ENCODE measurements around the gene SHOX. TPM values are rescaled to one million over a fixed set of nuclear protein-coding genes. Genes with fewer than 3 reads are reported as not detected.

SHOX gene
- total RNA-seq, 1 experiment from 2014 or later = not detected

DNA sequence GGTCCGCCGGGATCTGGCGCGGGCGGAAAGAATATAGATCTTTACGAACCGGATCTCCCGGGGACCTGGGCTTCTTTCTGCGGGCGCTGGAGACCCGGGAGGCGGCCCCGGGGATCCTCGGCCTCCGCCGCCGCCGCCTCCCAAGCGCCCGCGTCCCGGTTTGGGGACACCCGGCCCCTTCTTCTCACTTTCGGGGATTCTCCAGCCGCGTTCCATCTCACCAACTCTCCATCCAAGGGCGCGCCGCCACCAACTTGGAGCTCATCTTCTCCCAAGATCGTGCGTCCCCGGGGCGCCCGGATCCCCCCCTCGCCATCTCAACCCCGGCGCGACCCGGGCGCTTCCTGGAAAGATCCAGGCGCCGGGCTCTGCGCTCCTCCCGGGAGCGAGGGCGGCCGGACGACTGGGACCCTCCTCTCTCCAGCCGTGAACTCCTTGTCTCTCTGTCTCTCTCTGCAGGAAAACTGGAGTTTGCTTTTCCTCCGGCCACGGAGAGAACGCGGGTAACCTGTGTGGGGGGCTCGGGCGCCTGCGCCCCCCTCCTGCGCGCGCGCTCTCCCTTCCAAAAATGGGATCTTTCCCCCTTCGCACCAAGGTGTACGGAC, 482 bp upstream of the SHOX start:
- ATAC-seq = no peak
- Histone ChIP-seq H4K20me1 (ENCODE audit: insufficient read depth) (no peaks in the 10 kb centered on the region), H3K9me2 (ENCODE audit: insufficient read depth) (no peaks in the 10 kb centered on the region), H3K27ac (ENCODE audit: low read depth, low read length) (no peak overlapping the region), H3K4me2 (ENCODE audit: low read length) (no peak overlapping the region), H3K36me3 (ENCODE audit: control insufficient read depth in 1 of 2, insufficient read depth in 2 of 2, low read length in 2 of 2) (no peaks in the 10 kb centered on the region), H2AFZ (ENCODE audit: low read depth, low read length, poor library complexity, severe bottlenecking) (no peak overlapping the region), H3K79me2 (ENCODE audit: insufficient read depth, low read length) (no peaks in the 10 kb centered on the region), H3K27me3 (ENCODE audit: insufficient read depth, low read length) (no peaks in the 10 kb centered on the region), H3K9me3 (ENCODE audit: control insufficient read depth in 1 of 2, insufficient read depth in 1 of 2, low read depth in 1 of 2, low read length in 2 of 2) (no peaks in the 10 kb centered on the region), H3K4me3 (replicated peaks in 1 of 2; ENCODE audit: low read depth in 1 of 2, low read length in 2 of 2) (no peak overlapping the region), H3K9ac (ENCODE audit: low read length) (no peak overlapping the region), H3K4me1 (ENCODE audit: control insufficient read depth in 1 of 2, insufficient read depth in 2 of 2, low read length in 2 of 2) (no peaks in the 10 kb centered on the region)
- TF ChIP-seq SP1 (IDR thresholded peaks at IDR 0.05; ENCODE audit: low read depth) (no peak), CEBPB (IDR thresholded peaks at IDR 0.05; ENCODE audit: low read depth) (no peak), POLR2AphosphoS5 (IDR thresholded peaks at IDR 0.05; ENCODE audit: low read depth, low read length) (no peak), EGR1 (IDR thresholded peaks at IDR 0.05; ENCODE audit: low read depth) (no peak), ZFX (IDR thresholded peaks at IDR 0.05) (no peak), EZH2 (IDR thresholded peaks at IDR 0.05) (no peak), POLR2A (IDR thresholded peaks at IDR 0.05; ENCODE audit: borderline replicate concordance, extremely low read depth, insufficient read depth, insufficient read length) (no peak), FOSL1 (IDR thresholded peaks at IDR 0.05; ENCODE audit: low read depth) (no peak), SIN3A (IDR thresholded peaks at IDR 0.05; ENCODE audit: low read depth) (no peak), YY1 (IDR thresholded peaks at IDR 0.05; ENCODE audit: extremely low read depth, insufficient replicate concordance, low read depth, low read length) (no peak)
- TF ChIP-seq, protein P1, sequence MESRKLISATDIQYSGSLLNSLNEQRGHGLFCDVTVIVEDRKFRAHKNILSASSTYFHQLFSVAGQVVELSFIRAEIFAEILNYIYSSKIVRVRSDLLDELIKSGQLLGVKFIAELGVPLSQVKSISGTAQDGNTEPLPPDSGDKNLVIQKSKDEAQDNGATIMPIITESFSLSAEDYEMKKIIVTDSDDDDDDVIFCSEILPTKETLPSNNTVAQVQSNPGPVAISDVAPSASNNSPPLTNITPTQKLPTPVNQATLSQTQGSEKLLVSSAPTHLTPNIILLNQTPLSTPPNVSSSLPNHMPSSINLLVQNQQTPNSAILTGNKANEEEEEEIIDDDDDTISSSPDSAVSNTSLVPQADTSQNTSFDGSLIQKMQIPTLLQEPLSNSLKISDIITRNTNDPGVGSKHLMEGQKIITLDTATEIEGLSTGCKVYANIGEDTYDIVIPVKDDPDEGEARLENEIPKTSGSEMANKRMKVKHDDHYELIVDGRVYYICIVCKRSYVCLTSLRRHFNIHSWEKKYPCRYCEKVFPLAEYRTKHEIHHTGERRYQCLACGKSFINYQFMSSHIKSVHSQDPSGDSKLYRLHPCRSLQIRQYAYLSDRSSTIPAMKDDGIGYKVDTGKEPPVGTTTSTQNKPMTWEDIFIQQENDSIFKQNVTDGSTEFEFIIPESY (IDR thresholded peaks at IDR 0.05; ENCODE audit: extremely low read depth, insufficient replicate concordance, low read length) = no peak
- TF ChIP-seq, protein P2, sequence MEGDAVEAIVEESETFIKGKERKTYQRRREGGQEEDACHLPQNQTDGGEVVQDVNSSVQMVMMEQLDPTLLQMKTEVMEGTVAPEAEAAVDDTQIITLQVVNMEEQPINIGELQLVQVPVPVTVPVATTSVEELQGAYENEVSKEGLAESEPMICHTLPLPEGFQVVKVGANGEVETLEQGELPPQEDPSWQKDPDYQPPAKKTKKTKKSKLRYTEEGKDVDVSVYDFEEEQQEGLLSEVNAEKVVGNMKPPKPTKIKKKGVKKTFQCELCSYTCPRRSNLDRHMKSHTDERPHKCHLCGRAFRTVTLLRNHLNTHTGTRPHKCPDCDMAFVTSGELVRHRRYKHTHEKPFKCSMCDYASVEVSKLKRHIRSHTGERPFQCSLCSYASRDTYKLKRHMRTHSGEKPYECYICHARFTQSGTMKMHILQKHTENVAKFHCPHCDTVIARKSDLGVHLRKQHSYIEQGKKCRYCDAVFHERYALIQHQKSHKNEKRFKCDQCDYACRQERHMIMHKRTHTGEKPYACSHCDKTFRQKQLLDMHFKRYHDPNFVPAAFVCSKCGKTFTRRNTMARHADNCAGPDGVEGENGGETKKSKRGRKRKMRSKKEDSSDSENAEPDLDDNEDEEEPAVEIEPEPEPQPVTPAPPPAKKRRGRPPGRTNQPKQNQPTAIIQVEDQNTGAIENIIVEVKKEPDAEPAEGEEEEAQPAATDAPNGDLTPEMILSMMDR (IDR thresholded peaks at IDR 0.05 in 2 of 3, conservative IDR thresholded peaks at IDR 0.05 in 1 of 3; ENCODE audit: borderline replicate concordance in 1 of 3, insufficient read depth in 1 of 3, low read depth in 2 of 3, low read length in 2 of 3) = no peak
- BruUV-seq (replicated peaks) = no TSS peak
- intact Hi-C loops (cut with micrococcal nuclease) = no loop called here
- ChIA-PET POLR2A (no interaction called here), RAD21 (ENCODE audit: low non-redundant PET in 1 of 2, low total read pairs in 2 of 2, uncharacterized antibody in 2 of 2, unreplicated experiment in 2 of 2) (no interaction called here), CTCF (no interaction called here)
- DNase-seq (ENCODE audit: low read depth, low spot score) = no peak
